H1 (cell line): Measurements from ENCODE around the gene SLC23A2. TPM values are rescaled to one million over a fixed set of nuclear protein-coding genes. Genes with fewer than 3 reads are reported as not detected.

ENCODE experiments used
- CTCF ChIA-PET: fragments of 300-600 bp; sonication (Branson Sonifier 250); formaldehyde crosslinking; loops from one replicate; lab custom pipeline; 2021; ENCODE audit not compliant: partially characterized antibody; lab: Charles Lee
- POLR2A ChIA-PET: fragments of 300-600 bp; sonication (Branson Sonifier 250); formaldehyde crosslinking; loops from one replicate; lab custom pipeline; 2021; ENCODE audit warnings: inconsistent platforms; ENCODE audit not compliant: partially characterized antibody; lab: Charles Lee
- DNase-seq, 2 experiments: peaks; one replicate each; pipeline versions ENCODE4 v3.0.0 to v3.0.0-alpha.2; 2010 to 2022; ENCODE audit warnings: low spot score in 2 of 2, low read depth in 1 of 2, mixed read lengths in 1 of 2
- FAIRE-seq: peaks from 2 replicates; lab custom pipeline; 2011; peaks lifted over from hg19 to GRCh38; lab: Jason Lieb, UNC
- H2AFZ ChIP-seq: 2 replicates; pipeline ENCODE4 v1.8.1; 2012; ENCODE audit warnings: low read length, inconsistent platforms
- H2AK5ac ChIP-seq: 2 replicates; pipeline ENCODE4 v1.6.1; 2013; ENCODE audit warnings: low read depth, low read length
- H2BK120ac ChIP-seq: replicated peaks from 2 replicates; pipeline ENCODE3; 2013; ENCODE audit warnings: low read depth, low read length, inconsistent platforms
- H2BK12ac ChIP-seq: 2 replicates; pipeline ENCODE4 v1.6.1; 2013; ENCODE audit warnings: low read depth, low read length
- H2BK15ac ChIP-seq: 2 replicates; pipeline ENCODE4 v1.6.1; 2013; ENCODE audit warnings: low read length
- H2BK20ac ChIP-seq: 2 replicates; pipeline ENCODE4 v1.6.1; 2013; ENCODE audit warnings: low read length
- H2BK5ac ChIP-seq: 2 replicates; pipeline ENCODE4 v1.6.1; 2013; ENCODE audit warnings: low read depth, low read length
- H3K14ac ChIP-seq: 2 replicates; pipeline ENCODE4 v1.6.1; 2013; ENCODE audit warnings: inconsistent platforms; ENCODE audit not compliant: insufficient read length
- H3K18ac ChIP-seq: 2 replicates; pipeline ENCODE4 v1.6.1; 2013; ENCODE audit warnings: low read length; ENCODE audit errors: extremely low read depth
- H3K23ac ChIP-seq: 2 replicates; pipeline ENCODE4 v1.6.1; 2013; ENCODE audit warnings: inconsistent platforms; ENCODE audit not compliant: insufficient read length
- H3K23me2 ChIP-seq: 2 replicates; pipeline ENCODE4 v1.6.1; 2013; ENCODE audit warnings: low read depth, low read length
- H3K27ac ChIP-seq: 2 replicates; pipeline ENCODE4 v1.6.1; 2011; ENCODE audit warnings: low read depth, low read length, inconsistent platforms
- H3K27me3 ChIP-seq, 4 experiments: replicated peaks in 1 of 4; 1 replicate in 1 of 4; 2 replicates in 3 of 4; pipeline versions ENCODE4 v1.6.1 to v1.8.1; 2011 to 2013; ENCODE audit warnings: low read length in 3 of 4, mild to moderate bottlenecking in 3 of 4, inconsistent platforms in 2 of 4, mixed read lengths in 2 of 4, moderate library complexity in 1 of 4; ENCODE audit not compliant: control insufficient read depth in 3 of 4, insufficient read depth in 3 of 4; ENCODE audit errors: extremely low read depth in 1 of 4
- H3K36me3 ChIP-seq, 4 experiments: 2 replicates each; pipeline versions ENCODE4 v1.6.1 to v1.8.1; 2011 to 2013; ENCODE audit warnings: mild to moderate bottlenecking in 4 of 4, low read length in 3 of 4, moderate library complexity in 2 of 4, control low read depth in 1 of 4, inconsistent platforms in 1 of 4; ENCODE audit not compliant: insufficient read depth in 4 of 4, control insufficient read depth in 2 of 4
- H3K4ac ChIP-seq: replicated peaks from 2 replicates; pipeline ENCODE3; 2013; ENCODE audit warnings: low read length, low read depth, mixed read lengths, inconsistent platforms; ENCODE audit not compliant: insufficient read length
- H3K4me1 ChIP-seq, 4 experiments: replicated peaks in 1 of 4; 1 replicate in 1 of 4; 2 replicates in 3 of 4; pipeline versions ENCODE4 v1.6.1 to v1.8.1; 2011 to 2013; ENCODE audit warnings: low read length in 3 of 4, inconsistent platforms in 2 of 4, mixed read lengths in 1 of 4; ENCODE audit not compliant: insufficient read depth in 4 of 4, control insufficient read depth in 3 of 4
- H3K4me2 ChIP-seq, 2 experiments: 2 replicates each; pipeline versions ENCODE4 v1.6.1 to v1.8.1; 2011 to 2013; ENCODE audit warnings: low read depth in 2 of 2, low read length in 2 of 2, control low read depth in 1 of 2, inconsistent platforms in 1 of 2, mild to moderate bottlenecking in 1 of 2; ENCODE audit not compliant: insufficient read depth in 1 of 2
- H3K4me3 ChIP-seq, 4 experiments: fragments of 200-600, 300-600 bp in 1 of 4; sonication (generic), shearing (Covaris generic), sonication (Bioruptor Twin) in 1 of 4; 2 replicates each; pipeline versions ENCODE4 v1.5.1 to v1.8.1; 2011 to 2016; ENCODE audit warnings: low read length in 4 of 4, low read depth in 3 of 4, control low read depth in 2 of 4, inconsistent platforms in 2 of 4, mild to moderate bottlenecking in 2 of 4, mixed read lengths in 1 of 4, moderate library complexity in 1 of 4; ENCODE audit not compliant: insufficient read depth in 2 of 4; ENCODE audit errors: extremely low read depth in 1 of 4
- H3K56ac ChIP-seq: replicated peaks from 2 replicates; pipeline ENCODE3; 2013; ENCODE audit warnings: low read depth, mild to moderate bottlenecking, mixed read lengths, low read length, inconsistent platforms; ENCODE audit not compliant: insufficient read length
- H3K79me1 ChIP-seq: 2 replicates; pipeline ENCODE4 v1.6.1; 2013; ENCODE audit warnings: low read depth, low read length, control low read depth
- H3K79me2 ChIP-seq, 2 experiments: 2 replicates each; pipeline versions ENCODE4 v1.6.1 to v1.8.1; 2012 to 2013; ENCODE audit warnings: low read length in 2 of 2, mild to moderate bottlenecking in 2 of 2, inconsistent platforms in 1 of 2; ENCODE audit not compliant: insufficient read depth in 2 of 2, control insufficient read depth in 1 of 2
- H3K9ac ChIP-seq, 4 experiments: replicated peaks in 1 of 4; 1 replicate in 1 of 4; 2 replicates in 3 of 4; pipeline versions ENCODE4 v1.6.1 to v1.8.1; 2011 to 2013; ENCODE audit warnings: low read depth in 3 of 4, low read length in 3 of 4, control low read depth in 2 of 4, mild to moderate bottlenecking in 2 of 4, moderate library complexity in 2 of 4, inconsistent platforms in 1 of 4; ENCODE audit errors: extremely low read depth in 1 of 4
- H3K9me3 ChIP-seq, 2 experiments: 2 replicates each; pipeline versions ENCODE4 v1.6.1 to v1.8.1; 2012 to 2013; ENCODE audit warnings: mild to moderate bottlenecking in 2 of 2, moderate library complexity in 2 of 2, control low read depth in 1 of 2, inconsistent platforms in 1 of 2, low read depth in 1 of 2, low read length in 1 of 2, mixed read lengths in 1 of 2; ENCODE audit not compliant: insufficient read depth in 2 of 2
- H4K20me1 ChIP-seq, 2 experiments: replicated peaks in 1 of 2; 2 replicates each; pipeline versions ENCODE3 to v1.8.1; 2011 to 2013; ENCODE audit warnings: inconsistent platforms in 2 of 2, low read length in 2 of 2, mild to moderate bottlenecking in 1 of 2; ENCODE audit not compliant: insufficient read depth in 2 of 2, control insufficient read depth in 1 of 2
- H4K5ac ChIP-seq: 2 replicates; pipeline ENCODE4 v1.6.1; 2013; ENCODE audit warnings: low read length, low read depth, mixed read lengths, inconsistent platforms; ENCODE audit not compliant: insufficient read length
- H4K8ac ChIP-seq: 2 replicates; pipeline ENCODE4 v1.8.0; 2013; ENCODE audit warnings: mild to moderate bottlenecking, moderate library complexity, low read length, inconsistent platforms; ENCODE audit not compliant: insufficient read depth; ENCODE audit errors: extremely low read depth
- H4K91ac ChIP-seq: replicated peaks from 2 replicates; pipeline ENCODE3; 2013; ENCODE audit warnings: low read length, mixed read lengths, inconsistent platforms; ENCODE audit not compliant: insufficient read length
- CHD2 ChIP-seq: IDR thresholded peaks from 2 replicates; pipeline ENCODE4 v1.6.1; 2012; ENCODE audit warnings: low read length, improper control_type of control experiment
- KDM4A ChIP-seq: IDR thresholded peaks from one replicate; pipeline ENCODE4 v1.7.1; 2012; ENCODE audit warnings: low read depth, mild to moderate bottlenecking, moderate library complexity, low read length, inconsistent platforms; ENCODE audit not compliant: severe bottlenecking
- KDM5A ChIP-seq: fragments of 200-600 bp; IDR thresholded peaks from 2 replicates; pipeline ENCODE4 v1.7.1; 2012; ENCODE audit warnings: mild to moderate bottlenecking, low read length, inconsistent platforms, mixed read lengths
- NANOG ChIP-seq: IDR thresholded peaks from 2 replicates; pipeline ENCODE4 v1.6.1; 2011; ENCODE audit warnings: low read length, low read depth, mild to moderate bottlenecking, inconsistent platforms; ENCODE audit not compliant: insufficient read depth, poor library complexity, severe bottlenecking
- POLR2AphosphoS5 ChIP-seq: IDR thresholded peaks from 2 replicates; pipeline ENCODE4 v1.6.1; 2011; ENCODE audit warnings: low read depth, low read length
- WGBS, 2 experiments: shearing (Covaris generic) in 1 of 2; methylation state at CpG; one replicate each; pipeline versions ENCODE4 v1.1.6 to v1.1.7; 2013 to 2015; ENCODE audit warnings: low lambda C conversion rate in 2 of 2, mixed read lengths in 2 of 2, inconsistent platforms in 1 of 2, low coverage in 1 of 2, missing lambda C conversion rate in 1 of 2; ENCODE audit not compliant: insufficient replicate concordance in 2 of 2, insufficient coverage in 1 of 2, insufficient read length in 1 of 2; ENCODE audit errors: extremely low coverage in 1 of 2, missing lambda C conversion rate in 1 of 2; 5-methylcytosine and 5-hydroxymethylcytosine counted together
- polyA plus RNA-seq, 7 experiments: library from polyadenylated mRNA; depleted of rRNA in 3 of 7; stranded (reverse) in 5 of 7; unstranded in 2 of 7; fragments of >200 nt in 5 of 7; fragments of 200-250 nt in 2 of 7; gene quantifications; 1 replicate in 5 of 7; 2 replicates in 1 of 7; 4 replicates in 1 of 7; pipeline versions ENCODE4 v1.2.1 to v1.2.3, GENCODE V29; 2011 to 2013; ENCODE audit warnings: missing spikeins in 2 of 7, mixed read lengths in 2 of 7
- total RNA-seq: library from RNA; stranded (reverse); fragmentation: NEBNext Ultra II Directional; extraction: Animal tissue kit (Norgen Biotek cat#: 25700); gene quantifications from 2 replicates; pipeline ENCODE4 v1.2.1, GENCODE V29; 2021

Gene SLC23A2
- total and polyA plus RNA-seq, 2 of the 8 experiments (the other 6 are each of a cell fraction or from before 2014, with no cell fraction given) = 17.0 to 18.6 TPM

GRCh38 chr20:5045906-5046305 lies 44.6 kb upstream of the SLC23A2 start:
- Histone ChIP-seq H3K23me2 (no peaks in the 10 kb centered on the region), H3K4me3 (no peak overlapping the region), H3K79me1 (no peaks in the 10 kb centered on the region), H3K27me3 (no peaks in the 10 kb centered on the region), H3K14ac (no peak overlapping the region), H4K8ac (no peak overlapping the region), H3K18ac (no peak overlapping the region), H3K4ac (no peak overlapping the region), H2BK5ac (no peak overlapping the region), H3K9ac (no peak overlapping the region), H3K27ac (no peak overlapping the region), H3K79me2 (no peaks in the 10 kb centered on the region), H3K56ac (no peak overlapping the region), H4K20me1 (no peaks in the 10 kb centered on the region), H4K5ac (no peak overlapping the region), H3K4me1 (no peaks in the 10 kb centered on the region), H2BK12ac (no peak overlapping the region), H3K36me3 (no peaks in the 10 kb centered on the region), H3K4me2 (no peak overlapping the region), H2BK120ac (no peak overlapping the region), H2BK20ac (no peak overlapping the region), H4K91ac (no peak overlapping the region), H2BK15ac (no peak overlapping the region), H3K9me3 (no peaks in the 10 kb centered on the region), H2AK5ac (no peak overlapping the region), H3K23ac (no peak overlapping the region), H2AFZ (no peak overlapping the region)
- POLR2A ChIA-PET = no interaction called here
- no peak for FAIRE-seq
- no peak for DNase-seq
- WGBS, 2 experiments = 84% methylated on average over 3 of the region's 3 CpGs; no CpG with 5 or more reads in 1 of the 2 experiments
- CTCF ChIA-PET = interaction anchor here (1.1 kb wide), 1 partner anchor 11 kb away, joined by 3 read pairs; no protein-coding TSS in a partner anchor
- no peak for TF ChIP-seq NANOG
- TF ChIP-seq POLR2AphosphoS5 = no peak
- no peak for TF ChIP-seq KDM5A
- TF ChIP-seq CHD2 = no peak
- no peak for TF ChIP-seq KDM4A
